GM21619 (cell line): ENCODE data around the gene PLEKHG5.

Experiments
- ATAC-seq: cut with Tn5 transposase; IDR thresholded peaks from one replicate; pipeline ENCODE4 v1.9.1; 2021; ENCODE audit not compliant: unreplicated experiment

Gene PLEKHG5, protein sequence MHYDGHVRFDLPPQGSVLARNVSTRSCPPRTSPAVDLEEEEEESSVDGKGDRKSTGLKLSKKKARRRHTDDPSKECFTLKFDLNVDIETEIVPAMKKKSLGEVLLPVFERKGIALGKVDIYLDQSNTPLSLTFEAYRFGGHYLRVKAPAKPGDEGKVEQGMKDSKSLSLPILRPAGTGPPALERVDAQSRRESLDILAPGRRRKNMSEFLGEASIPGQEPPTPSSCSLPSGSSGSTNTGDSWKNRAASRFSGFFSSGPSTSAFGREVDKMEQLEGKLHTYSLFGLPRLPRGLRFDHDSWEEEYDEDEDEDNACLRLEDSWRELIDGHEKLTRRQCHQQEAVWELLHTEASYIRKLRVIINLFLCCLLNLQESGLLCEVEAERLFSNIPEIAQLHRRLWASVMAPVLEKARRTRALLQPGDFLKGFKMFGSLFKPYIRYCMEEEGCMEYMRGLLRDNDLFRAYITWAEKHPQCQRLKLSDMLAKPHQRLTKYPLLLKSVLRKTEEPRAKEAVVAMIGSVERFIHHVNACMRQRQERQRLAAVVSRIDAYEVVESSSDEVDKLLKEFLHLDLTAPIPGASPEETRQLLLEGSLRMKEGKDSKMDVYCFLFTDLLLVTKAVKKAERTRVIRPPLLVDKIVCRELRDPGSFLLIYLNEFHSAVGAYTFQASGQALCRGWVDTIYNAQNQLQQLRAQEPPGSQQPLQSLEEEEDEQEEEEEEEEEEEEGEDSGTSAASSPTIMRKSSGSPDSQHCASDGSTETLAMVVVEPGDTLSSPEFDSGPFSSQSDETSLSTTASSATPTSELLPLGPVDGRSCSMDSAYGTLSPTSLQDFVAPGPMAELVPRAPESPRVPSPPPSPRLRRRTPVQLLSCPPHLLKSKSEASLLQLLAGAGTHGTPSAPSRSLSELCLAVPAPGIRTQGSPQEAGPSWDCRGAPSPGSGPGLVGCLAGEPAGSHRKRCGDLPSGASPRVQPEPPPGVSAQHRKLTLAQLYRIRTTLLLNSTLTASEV

DNA sequence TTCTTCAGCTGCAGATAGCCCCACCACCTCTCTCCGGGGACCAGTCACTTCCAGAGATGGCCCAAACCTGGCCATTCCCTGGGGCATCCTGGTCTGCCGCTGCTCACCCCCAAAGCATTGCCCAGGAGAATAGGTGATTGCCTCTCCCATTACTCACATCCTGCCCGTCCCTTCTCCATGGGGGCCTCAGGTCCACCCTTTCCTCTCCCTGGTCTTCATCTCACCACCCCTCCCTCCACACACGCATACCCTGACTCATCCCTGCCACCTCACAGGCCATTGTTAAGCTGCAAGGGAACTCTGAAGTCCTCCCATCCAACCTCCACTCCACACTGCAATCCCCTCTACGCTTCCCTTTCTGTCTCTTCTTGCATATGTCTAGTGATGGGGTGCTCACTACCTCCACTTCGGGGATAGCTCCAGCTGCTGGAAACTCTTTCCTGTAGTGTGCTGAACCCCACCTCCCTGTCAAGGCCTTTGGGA lies at the start of gene PLEKHG5:
PLEKHG5 (minus strand) TSS at position 188 of the 483 bp plus-strand sequence. CDS start 14,096 bp downstream, outside the sequence.
- no peak for ATAC-seq

DNA sequence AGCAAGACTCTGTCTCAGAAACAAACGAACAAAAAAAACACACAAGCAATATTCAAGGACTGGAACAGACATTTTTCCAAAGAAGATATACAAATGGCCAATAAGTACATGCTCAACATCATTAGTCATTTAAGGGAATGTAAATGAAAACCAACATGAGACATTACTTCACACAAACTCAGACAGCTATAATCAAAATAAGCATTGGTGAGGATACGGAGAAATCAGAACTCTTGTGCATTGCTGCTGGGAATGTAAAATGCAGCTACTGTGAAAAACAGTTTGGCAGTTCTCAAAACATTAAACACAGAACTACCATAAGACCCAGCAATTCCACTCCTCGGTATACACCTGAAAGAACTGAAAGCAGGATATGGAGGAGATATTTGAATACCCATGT lies 47.5 kb upstream of the PLEKHG5 start:
- no peak for ATAC-seq

- ATAC-seq = no peak
Observed at GRCh38 chr1:6536291-6536690, 44.8 kb upstream of the PLEKHG5 start.

- no peak for ATAC-seq
Observed at GRCh38 chr1:6535214-6535613, 43.7 kb upstream of the PLEKHG5 start.

DNA sequence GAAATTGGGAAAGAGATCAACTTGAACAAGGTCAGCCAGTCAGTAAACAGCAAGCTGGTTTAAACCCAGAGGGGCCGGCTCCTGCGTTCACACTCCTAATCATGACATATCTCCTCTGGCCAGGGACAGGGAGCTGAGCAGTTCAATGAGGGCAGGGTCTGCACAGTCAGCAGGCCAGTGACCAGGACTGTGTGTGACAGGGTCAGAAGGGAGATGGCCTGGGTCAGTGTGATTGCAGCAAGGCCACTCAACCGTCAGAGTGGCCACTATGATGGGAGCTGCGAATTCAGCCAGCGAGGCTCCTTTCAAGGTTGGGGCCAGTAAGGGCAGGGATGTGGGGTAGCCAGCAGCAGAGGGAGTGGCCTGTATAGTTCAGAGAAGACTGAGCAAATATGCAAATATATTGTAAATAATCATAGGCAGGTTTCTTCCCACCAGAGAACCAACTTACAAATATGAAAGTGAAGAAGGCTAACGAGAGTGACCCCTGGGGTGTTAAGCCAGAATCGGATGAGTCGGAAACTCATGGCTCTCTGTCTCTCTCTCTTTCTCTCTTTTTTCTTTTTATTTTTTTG lies 42.9 kb upstream of the PLEKHG5 start:
- ATAC-seq = no peak

- ATAC-seq = no peak
Observed at GRCh38 chr1:6531996-6532395, 40.5 kb upstream of the PLEKHG5 start.

DNA sequence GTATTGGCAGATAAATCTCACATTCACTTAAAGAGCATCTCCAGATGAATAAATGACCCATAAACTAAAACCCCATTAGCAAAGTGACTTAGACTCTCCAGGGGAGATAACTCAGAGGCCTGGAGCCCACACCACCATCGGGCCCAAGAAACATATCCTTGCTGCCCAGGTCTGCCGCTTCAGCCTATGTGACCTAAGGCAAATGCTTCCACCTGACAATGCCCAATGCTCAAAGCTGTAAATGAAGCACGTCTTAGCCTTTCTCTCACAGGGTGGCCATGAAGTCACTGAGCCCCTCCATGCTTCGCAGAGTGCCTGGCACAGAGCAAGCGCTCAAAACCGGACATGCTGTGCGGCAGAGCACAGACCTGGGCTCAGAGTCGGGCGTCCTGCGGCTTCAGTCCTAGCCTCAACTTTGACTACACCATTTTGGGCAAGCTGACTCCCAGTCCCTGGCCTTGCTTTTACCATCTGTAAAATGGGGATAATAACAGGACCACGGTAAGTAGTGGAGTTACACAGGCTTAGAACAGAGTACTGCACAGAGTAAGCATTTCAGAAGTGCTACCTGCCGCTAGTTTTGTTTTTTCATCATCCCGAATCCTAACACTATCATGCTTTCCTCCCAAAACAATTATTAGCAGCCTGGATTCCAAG lies 39.2 kb upstream of the PLEKHG5 start:
- no peak for ATAC-seq

- ATAC-seq = no peak
Observed at GRCh38 chr1:6528492-6528891, 37.0 kb upstream of the PLEKHG5 start.

DNA sequence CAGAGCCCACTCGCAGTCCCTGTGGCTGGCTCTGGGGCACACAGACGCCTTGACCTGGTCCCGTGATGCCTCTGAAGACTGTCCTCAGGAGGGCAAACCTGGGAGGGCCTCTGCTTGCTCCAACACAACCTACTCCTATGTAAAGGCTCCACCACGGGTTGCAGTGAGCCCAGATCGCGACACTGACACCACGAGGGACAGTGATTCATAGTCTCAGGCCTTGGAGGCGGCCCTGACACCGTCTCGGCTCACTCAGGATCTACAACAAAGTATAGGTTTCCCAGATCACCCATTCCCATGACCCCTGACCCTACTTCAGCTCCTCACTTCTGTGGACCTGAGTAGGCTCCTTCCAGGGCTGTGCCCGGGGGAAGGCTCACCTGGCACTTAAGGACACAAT lies 34.8 kb upstream of the PLEKHG5 start:
- no peak for ATAC-seq

DNA sequence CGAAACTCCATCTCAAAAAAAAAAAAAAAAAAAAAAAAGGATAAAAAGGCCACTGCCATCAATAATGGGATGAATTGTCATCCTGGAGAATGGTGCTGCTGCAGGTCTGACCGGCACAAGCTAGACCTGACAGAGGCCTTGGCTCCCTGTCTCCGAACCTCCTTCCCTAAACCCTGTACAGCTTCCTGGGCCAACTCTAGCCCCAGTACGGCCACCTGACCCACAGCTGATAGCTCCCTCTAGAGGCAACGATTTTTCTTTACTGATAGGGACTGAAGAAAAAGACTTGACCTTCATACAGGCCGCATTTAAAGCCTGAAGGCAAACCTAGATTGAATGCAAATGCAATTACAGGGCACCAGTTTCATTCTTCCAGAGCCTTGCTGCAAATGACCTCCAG lies 32.1 kb upstream of the PLEKHG5 start:
- ATAC-seq = no peak

GRCh38 chr1:6521536-6521935 lies 30.1 kb upstream of the PLEKHG5 start:
- ATAC-seq = no peak

GRCh38 chr1:6519935-6520671 lies 28.6 kb upstream of the PLEKHG5 start:
- no peak for ATAC-seq

DNA sequence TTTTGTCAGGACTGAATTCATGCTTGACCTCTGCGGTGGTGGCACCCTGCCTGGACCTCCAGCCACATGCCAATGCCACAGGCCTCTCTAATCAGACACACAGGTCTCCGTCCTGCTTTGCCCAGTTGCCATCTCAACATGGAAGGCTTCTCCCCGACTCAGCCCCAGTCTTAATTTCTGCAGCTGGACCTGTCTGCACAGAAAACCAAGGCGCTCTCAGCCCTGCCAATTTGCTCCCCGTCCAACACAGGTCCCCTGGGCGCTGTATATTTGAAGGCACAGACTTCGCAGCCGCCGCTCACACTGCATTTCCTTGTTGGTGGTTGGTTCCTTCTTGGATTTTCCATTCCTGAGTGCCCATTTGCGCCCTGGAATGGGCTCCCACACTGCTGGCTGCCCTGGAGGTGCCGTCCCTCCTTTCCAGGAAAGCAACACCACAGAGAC lies 28.0 kb upstream of the PLEKHG5 start:
- no peak for ATAC-seq

GRCh38 chr1:6517435-6517851 lies 26.0 kb upstream of the PLEKHG5 start:
- no peak for ATAC-seq

DNA sequence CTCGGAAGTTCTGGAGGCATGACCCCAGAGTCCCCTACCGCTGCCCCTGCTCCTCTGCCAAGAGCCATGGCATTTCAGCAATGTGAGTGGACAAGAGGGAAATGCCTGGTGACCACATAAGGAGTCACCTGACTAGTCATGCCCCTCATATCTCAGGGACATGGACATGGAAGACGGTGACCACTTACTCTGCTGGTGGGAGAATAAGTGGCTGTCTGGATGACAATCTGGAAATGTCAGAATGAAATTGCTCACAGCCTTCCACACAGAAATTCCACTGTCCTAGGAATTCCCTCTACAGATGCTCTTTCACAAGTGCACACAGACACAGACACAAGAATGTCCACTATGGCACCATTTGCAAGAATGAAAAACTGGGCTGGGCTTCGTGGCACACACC lies 24.3 kb upstream of the PLEKHG5 start:
- no peak for ATAC-seq

DNA sequence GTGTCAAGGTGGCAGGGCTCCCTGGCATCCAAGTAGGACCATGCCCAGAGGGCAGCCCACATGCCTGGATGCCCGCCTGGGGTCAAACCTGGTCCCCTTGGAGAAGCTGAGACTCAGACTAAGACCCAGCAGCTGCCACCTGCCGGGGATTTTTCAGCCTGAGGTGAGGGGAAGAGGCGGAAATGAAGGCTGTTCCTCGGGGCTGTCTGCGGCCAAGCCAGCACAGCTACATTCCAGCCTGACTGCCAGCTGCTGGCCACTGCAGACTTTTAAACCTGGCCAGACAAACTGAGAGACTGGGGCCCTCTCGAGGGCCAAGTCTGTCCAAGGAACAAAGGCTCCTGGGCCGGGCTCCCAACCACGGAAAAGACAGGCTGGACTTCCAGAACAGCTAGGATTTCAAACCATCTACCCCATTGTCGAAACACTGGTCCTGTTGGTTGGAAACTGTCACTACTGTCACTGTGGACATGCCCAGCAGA lies 21.9 kb upstream of the PLEKHG5 start:
- no peak for ATAC-seq

DNA sequence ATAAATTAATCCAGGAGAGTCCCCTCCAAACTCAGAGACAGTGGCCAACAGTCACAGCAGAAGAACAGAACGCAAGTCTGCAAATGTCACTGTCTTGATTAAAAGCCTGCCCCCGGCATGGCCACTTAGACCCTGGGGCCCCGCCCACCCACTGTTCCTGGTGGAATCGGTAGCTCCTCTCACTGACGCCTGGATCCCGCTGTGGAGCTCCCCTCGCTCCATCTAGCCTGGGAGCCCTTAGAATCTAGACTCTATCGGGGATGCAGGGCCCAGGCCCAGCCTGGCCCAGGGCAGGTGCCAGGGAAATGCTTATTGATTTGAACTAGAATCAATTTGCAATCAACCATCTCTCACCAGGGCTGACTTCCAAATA lies 21.4 kb upstream of the PLEKHG5 start:
- ATAC-seq = no peak

DNA sequence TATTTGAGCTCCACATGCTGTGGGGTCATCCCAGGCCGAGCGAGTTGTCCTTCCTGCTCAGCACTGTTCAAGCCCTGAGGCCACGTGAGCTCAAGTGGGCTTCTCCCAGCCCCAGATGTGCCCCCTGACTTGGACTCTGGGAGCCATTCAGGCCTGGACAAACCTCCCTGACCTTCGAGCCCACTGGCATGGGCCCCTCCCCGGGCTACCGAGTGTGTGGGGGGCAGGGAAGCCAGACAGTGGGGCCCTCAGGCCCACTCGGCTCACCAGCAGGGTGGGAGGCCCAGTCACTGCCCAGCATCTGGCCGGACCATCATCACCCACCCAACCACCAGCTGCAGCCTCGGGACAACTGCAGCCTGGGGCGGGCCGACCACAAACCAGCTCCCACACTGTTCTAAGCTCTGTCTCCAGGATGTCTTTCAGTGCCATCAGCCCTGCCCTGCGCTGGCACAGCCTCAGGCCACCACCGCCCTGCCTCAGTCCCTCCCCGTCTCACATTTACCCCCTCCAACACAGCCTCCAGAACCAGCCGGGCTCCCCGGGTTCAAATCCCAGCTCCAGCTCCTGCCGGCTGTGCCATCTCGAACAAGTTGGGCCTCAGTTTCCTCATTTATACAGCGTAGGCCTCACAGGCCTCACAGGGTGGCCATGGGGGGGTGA lies 20.9 kb upstream of the PLEKHG5 start:
- no peak for ATAC-seq

DNA sequence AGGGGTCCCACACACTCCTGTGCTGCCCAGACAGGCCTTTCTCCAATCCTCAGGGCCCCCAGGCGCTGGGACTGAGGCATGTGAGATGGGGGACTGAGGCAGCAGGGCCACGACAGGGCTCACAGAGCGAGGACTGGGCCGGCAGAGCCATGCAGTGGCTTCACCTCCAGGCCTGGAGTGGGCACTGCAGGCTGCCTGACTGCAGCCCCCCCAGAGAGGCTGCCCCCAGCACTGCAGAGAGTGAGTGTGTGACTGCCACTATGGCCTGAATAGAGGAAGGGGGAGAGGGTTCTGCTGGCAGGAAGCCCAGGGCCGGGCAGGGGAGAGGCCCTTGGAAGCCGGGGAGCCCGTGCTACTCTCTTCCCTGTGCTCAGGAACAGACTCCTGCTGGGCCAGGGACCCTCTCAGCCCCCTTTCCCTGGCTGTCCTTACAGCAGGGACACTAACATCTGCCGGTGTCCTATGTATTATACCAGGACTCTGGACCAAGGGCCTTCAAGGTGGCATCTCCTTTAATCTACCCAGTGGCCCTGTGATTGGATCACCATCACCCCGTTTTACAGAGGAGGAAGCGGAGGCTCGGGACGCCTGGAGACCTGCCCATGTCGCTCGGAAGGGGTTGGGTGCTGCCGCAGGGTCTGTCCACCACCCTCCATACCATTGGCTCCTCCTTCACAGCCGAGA lies 20.2 kb upstream of the PLEKHG5 start:
- ATAC-seq = no peak
